IPS-20b (cell line): ENCODE data around the gene PPIL1.

ENCODE experiments used
- H3K27ac ChIP-seq: one replicate; pipeline ENCODE4 v1.5.1; 2013; ENCODE audit warnings: low read length
- H3K27me3 ChIP-seq: 2 replicates; pipeline ENCODE4 v1.6.1; 2013; ENCODE audit warnings: mild to moderate bottlenecking, low read length, inconsistent platforms; ENCODE audit not compliant: insufficient read depth
- H3K36me3 ChIP-seq: 2 replicates; pipeline ENCODE4 v1.6.1; 2013; ENCODE audit warnings: low read depth, mild to moderate bottlenecking, inconsistent platforms, low read length, moderate library complexity; ENCODE audit not compliant: insufficient read depth
- H3K4me1 ChIP-seq: 2 replicates; pipeline ENCODE4 v1.6.1; 2013; ENCODE audit warnings: mild to moderate bottlenecking, control low read depth, inconsistent platforms, low read length, moderate library complexity; ENCODE audit not compliant: insufficient read depth
- H3K4me3 ChIP-seq: 2 replicates; pipeline ENCODE4 v1.5.1; 2013; ENCODE audit warnings: mild to moderate bottlenecking, low read length, inconsistent platforms
- H3K9ac ChIP-seq: 2 replicates; pipeline ENCODE4 v1.6.1; 2013; ENCODE audit warnings: low read depth, mild to moderate bottlenecking, inconsistent platforms, low read length, moderate library complexity
- H3K9me3 ChIP-seq: 2 replicates; pipeline ENCODE4 v1.6.1; 2013; ENCODE audit warnings: mild to moderate bottlenecking, low read depth, low read length, inconsistent platforms; ENCODE audit not compliant: insufficient read depth

Gene PPIL1

DNA sequence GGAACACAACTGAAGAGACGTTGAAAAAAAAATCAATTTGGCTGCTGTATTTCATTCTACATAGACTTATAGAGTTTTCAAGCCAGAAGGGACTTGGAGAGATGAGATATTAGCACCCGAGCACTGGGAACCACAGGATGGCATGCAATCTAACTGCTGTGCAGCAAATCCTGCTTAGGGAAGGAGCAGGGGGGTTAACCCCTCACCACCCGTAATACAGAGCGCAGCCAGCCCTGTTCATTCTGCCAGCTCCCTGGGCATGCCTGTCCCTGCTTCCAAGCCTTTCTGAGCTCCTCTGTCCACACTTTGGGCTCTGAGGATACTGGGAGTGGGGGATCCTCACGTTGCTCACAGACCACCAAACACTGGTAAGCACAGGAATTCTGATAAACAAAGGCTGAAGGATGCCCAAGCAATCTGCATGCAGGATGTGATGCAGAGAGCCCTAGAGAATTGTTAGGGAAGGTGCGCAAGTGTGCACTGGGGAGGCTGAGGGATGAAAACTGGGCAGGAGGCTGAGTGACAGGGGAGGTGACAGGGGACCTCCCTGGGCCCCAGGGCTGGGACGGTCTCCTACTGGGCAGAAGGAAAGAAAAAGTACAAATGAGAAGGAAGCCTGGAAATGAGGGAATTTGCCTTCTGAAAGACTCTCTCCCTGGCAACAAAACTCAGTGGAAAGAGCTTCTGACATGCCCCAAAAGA is 69.4 kb downstream of the PPIL1 start:
- Histone ChIP-seq H3K4me1 (peaks cover 11% of the 10 kb centered on the region; the same call in 1 of the 2 replicates), H3K4me3 (no peak overlapping the region), H3K27ac (no peak overlapping the region), H3K36me3 (no peaks in the 10 kb centered on the region), H3K9ac (no peak overlapping the region), H3K9me3 (no peaks in the 10 kb centered on the region), H3K27me3 (peaks cover 21% of the 10 kb centered on the region; the same call in 1 of the 2 replicates)
